ENCODE data around the gene CLN6.
A peak's percentile ranks its signal among the peaks of the same experiment; 100 is the strongest.

Gene CLN6

DNA sequence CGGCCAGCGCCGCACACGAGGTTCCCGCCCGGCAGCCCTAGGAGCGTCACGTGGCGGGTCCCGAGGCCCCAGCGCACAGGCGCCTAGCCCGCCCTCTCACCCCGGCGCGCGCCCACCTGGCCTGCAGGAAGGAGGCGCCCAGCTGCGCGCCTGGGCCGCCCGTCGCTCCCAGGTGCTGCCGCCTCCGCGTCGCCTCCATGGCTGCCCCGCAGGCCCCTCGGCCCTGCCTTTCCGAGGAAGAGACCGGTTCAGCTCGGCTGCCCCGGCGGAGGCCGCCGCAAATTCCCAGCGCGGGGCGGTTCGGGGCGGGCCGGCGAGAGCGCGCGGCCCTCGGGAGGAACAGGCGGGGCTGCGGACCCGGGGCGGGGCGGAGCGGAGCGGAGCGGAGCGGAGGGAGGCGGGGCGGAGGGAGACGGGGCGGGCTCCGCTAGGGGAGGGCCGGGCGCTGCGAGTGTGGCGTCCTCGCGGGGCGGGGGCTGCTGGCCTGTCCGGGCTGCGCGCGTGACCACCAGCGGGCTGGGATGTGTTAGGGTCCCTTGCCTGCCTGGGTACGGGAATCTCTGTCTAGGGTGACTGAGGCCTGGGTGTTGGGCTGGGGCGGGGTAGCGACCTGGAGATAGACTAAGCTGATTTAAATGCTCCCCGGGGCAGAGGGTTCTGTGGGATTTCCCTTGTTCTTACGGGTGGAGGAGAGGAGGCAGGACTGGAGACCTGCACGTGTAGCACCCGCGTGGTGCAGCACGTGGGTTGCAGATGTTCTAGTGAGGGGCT lies at the start of gene CLN6:
Gene CLN6, minus strand, starts transcription at position 343 of the 771 bp plus-strand sequence. Its CDS starts 144 bp downstream, at position 199.
- peak within 1 kb of the TSS; percentile 85 for H3K4me3 ChIP-seq (ENCODE audit: control insufficient read depth, low read depth, low read length)
- TF ChIP-seq, protein P1, sequence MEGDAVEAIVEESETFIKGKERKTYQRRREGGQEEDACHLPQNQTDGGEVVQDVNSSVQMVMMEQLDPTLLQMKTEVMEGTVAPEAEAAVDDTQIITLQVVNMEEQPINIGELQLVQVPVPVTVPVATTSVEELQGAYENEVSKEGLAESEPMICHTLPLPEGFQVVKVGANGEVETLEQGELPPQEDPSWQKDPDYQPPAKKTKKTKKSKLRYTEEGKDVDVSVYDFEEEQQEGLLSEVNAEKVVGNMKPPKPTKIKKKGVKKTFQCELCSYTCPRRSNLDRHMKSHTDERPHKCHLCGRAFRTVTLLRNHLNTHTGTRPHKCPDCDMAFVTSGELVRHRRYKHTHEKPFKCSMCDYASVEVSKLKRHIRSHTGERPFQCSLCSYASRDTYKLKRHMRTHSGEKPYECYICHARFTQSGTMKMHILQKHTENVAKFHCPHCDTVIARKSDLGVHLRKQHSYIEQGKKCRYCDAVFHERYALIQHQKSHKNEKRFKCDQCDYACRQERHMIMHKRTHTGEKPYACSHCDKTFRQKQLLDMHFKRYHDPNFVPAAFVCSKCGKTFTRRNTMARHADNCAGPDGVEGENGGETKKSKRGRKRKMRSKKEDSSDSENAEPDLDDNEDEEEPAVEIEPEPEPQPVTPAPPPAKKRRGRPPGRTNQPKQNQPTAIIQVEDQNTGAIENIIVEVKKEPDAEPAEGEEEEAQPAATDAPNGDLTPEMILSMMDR (conservative IDR thresholded peaks at IDR 0.05; ENCODE audit: control insufficient read depth, insufficient read depth, low read depth, low read length): no peak
- peak; percentile 74 for DNase-seq (ENCODE audit: low read depth)

DNA sequence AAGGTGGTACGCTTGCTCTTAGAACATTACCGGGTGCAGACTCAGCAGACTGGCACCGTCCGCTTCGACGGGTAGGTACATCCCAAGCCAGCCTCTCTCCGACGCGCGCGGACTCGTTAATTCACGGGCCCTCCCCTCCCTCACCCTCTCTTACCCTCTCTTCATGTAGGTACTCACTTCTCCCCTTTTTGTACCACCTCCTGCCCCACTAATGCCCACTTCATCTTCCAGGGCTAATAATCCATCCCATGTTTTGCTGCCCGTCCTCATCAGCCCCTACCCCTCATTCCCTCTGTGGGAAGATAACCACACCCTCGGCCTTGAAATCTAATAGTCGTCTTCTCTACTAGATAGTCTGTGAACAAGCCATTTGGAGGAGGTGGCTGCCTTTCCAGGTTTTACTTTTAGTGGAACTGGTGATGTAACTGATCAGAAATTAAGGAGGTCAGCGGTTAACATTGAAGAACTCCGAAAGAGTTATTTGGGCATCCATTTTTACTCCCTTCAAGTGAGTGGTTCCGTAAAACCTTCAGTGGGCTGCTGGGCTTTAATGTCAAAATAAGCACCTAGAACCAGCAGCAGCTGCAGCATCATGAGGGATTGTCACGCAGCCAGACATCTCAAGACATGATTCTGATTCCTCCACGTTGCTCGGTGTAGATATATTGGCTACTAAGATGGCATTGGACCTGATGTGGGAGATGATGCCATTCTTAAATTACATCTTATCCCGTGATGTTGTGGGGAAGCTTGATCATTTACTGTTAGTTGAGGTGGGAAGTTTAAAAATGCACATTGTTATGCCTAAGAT lies 49.3 kb upstream of the CLN6 start:
- TF ChIP-seq, protein P1 (conservative IDR thresholded peaks at IDR 0.05; ENCODE audit: control insufficient read depth, insufficient read depth, low read depth, low read length): no peak
- DNase-seq (ENCODE audit: low read depth): peak; percentile 34

DNA sequence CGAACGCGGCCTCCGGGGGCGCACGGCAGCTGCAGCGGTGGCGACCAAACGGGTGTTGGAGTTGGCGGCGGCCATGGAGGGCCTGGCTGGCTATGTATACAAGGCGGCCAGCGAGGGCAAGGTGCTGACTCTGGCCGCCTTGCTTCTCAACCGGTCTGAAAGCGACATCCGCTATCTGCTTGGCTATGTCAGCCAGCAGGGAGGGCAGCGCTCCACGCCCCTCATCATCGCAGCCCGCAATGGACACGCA lies 48.7 kb upstream of the CLN6 start:
- H3K4me3 ChIP-seq (ENCODE audit: control insufficient read depth, low read depth, low read length): peak overlapping the region; percentile 87
- DNase-seq (ENCODE audit: low read depth): no peak
- TF ChIP-seq, protein P1 (conservative IDR thresholded peaks at IDR 0.05; ENCODE audit: control insufficient read depth, insufficient read depth, low read depth, low read length): no peak

More for the DNA sequence above, 49.3 kb upstream of the CLN6 start:
- peak overlapping the region; percentile 87 for H3K4me3 ChIP-seq (ENCODE audit: control insufficient read depth, low read depth, low read length)

DNA sequence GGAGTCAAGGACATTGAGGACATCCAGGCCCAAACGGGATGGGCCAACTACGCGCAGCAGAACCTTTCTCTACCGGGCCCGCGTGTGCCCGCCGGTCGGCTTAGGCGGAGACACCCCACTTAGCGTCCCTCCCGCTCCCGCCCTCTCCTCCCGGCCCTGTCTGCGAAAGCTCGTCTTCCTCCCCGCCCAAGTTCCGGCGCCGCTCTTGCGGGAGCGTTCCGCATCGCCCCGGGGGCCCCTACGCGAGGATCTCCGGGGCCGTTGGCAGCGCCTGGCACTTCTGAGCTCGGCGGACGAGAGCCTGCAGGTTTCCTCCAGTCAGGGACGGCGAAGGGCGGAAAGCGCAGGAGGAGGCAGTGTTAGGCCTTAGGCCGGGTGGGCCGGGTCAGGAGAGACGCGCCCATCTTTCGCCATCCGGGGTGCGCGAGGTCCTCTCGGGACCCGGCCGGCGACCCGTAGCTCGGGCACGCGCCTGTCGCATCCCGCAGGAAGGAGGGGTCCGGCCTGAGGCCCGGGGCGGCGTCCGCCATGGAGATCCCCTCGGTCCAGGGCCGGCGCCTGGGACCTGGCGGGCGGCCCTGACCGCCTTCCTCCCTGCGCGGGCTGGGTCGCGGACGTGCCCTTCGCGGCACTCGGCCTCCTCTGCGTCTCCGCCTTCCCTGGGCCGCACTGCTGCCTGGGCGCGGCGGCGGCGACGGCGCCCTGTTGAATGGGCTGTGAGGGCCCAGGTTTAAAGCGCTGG lies 48.2 kb upstream of the CLN6 start, which contains the start of gene FEM1B:
Gene FEM1B, plus strand, starts transcription at position 143 of the 742 bp plus-strand sequence. CDS start 673 bp downstream, outside the sequence.
- H3K4me3 ChIP-seq (ENCODE audit: control insufficient read depth, low read depth, low read length): peak within 1 kb of the TSS; percentile 87
- DNase-seq (ENCODE audit: low read depth): peak; percentile 91
- TF ChIP-seq, protein P1 (conservative IDR thresholded peaks at IDR 0.05; ENCODE audit: control insufficient read depth, insufficient read depth, low read depth, low read length): no peak

DNA sequence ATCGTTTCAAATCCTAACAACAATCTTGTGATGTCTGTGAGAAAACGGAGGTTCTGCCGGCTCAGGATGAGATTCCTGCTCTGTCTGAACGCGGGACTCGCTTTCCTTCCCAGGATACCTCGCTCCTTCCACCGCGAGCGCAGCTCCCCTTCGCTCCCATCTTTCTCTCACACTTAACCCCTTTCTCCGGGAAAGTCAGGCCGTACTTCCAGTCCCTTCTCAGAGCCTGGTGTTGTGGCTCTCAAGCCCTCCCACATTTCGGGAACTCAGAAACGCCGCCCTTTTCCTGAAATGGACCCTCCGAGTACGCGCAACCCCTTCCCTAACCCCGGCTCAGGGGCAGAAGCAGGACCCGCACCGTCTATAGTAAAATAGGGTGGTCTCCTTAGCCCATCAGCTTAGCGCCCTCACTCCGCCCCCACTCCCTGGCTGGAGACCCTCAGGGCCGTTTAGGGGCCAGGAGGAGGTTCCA lies 47.6 kb upstream of the CLN6 start:
- peak; percentile 59 for DNase-seq (ENCODE audit: low read depth)
- peak overlapping the region; percentile 87 for H3K4me3 ChIP-seq (ENCODE audit: control insufficient read depth, low read depth, low read length)
- TF ChIP-seq, protein P1 (conservative IDR thresholded peaks at IDR 0.05; ENCODE audit: control insufficient read depth, insufficient read depth, low read depth, low read length): no peak

DNA sequence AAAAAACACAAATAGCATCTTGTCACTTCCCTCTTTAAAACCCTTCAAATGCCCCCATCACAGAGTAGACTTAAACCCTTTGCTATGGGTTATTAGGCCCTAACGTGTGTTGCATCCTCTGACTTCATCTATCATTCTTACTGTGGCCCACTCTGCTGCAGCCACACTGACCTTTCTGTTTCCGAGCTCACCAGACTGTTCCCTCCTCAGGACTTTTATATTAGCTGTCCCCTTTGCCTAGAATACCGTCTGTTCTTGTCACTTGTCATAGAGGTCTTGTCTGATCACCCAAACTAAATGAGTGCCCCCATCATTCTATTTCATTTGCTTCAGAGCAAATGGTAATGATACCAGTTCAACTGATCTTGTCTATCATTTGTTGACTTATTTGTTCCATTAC lies 47.1 kb upstream of the CLN6 start:
- TF ChIP-seq, protein P1 (conservative IDR thresholded peaks at IDR 0.05; ENCODE audit: control insufficient read depth, insufficient read depth, low read depth, low read length): no peak
- DNase-seq (ENCODE audit: low read depth): no peak
- H3K4me3 ChIP-seq (ENCODE audit: control insufficient read depth, low read depth, low read length): peak overlapping the region; percentile 87
